ENCODE data around the gene HOXB9. TPM values are rescaled to one million over a fixed set of nuclear protein-coding genes. Genes with fewer than 3 reads are reported as not detected.

Gene HOXB9
- total RNA-seq, 2 experiments from 2014 or later, result not detected

DNA sequence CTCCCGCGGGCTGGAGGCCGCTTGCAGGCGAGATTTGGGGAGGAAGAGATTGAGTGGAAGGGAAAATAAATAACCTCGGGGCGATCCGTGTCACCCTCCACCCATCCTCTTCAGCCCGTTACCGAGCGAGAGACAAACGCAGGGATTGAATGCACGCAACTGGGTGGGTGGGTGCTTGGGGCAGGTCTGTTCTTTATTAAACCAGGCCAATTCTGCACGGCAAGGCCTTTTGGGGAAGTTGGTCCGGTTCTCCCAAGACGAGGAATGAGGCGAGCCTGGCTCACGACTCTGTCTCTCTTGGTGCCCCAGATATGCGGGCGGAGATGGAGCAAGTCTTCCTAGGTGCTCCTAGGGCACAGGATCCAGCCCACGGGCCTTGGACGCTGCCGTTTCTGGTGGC lies 14.9 kb downstream of the HOXB9 start:
- Histone ChIP-seq H3K4me1 (ENCODE audit: insufficient read depth, low read length) (peaks cover 57% of the 10 kb centered on the region), H3K36me3 (ENCODE audit: insufficient read depth, low read length) (no peaks in the 10 kb centered on the region), H3K4me3 (ENCODE audit: low read length) (peak overlapping the region; percentile 71), H3K27ac (ENCODE audit: low read depth in 1 of 2, low read length in 2 of 2) (no peak overlapping the region), H3K27me3 (ENCODE audit: control insufficient read depth in 1 of 2, insufficient read depth in 2 of 2, low read length in 2 of 2) (peaks cover 76 to 80% of the 10 kb centered on the region in 2 experiments), H3K9me3 (ENCODE audit: control insufficient read depth in 1 of 2, insufficient read depth in 1 of 2, low read length in 2 of 2) (peaks cover 0 to 10% of the 10 kb centered on the region in 2 experiments)
- ChIA-PET POLR2A (no interaction called here), CTCF (no interaction called here)
- H3K27ac Mint-ChIP-seq, result no peak overlapping the region
- peak overlapping the region; percentile 89 for H3K4me3 Mint-ChIP-seq
- TF ChIP-seq, protein P1, sequence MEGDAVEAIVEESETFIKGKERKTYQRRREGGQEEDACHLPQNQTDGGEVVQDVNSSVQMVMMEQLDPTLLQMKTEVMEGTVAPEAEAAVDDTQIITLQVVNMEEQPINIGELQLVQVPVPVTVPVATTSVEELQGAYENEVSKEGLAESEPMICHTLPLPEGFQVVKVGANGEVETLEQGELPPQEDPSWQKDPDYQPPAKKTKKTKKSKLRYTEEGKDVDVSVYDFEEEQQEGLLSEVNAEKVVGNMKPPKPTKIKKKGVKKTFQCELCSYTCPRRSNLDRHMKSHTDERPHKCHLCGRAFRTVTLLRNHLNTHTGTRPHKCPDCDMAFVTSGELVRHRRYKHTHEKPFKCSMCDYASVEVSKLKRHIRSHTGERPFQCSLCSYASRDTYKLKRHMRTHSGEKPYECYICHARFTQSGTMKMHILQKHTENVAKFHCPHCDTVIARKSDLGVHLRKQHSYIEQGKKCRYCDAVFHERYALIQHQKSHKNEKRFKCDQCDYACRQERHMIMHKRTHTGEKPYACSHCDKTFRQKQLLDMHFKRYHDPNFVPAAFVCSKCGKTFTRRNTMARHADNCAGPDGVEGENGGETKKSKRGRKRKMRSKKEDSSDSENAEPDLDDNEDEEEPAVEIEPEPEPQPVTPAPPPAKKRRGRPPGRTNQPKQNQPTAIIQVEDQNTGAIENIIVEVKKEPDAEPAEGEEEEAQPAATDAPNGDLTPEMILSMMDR (IDR thresholded peaks at IDR 0.05), result no peak
- H3K9me3 Mint-ChIP-seq, result no peaks in the 10 kb centered on the region
- intact Hi-C loops (cut with DNase I, micrococcal nuclease), result loop anchor here in 1 of 2 experiments (5.0 to 10.0 kb wide), 2 partner anchors 274 to 766 kb away; partner anchors contain the start of gene SCRN2
- DNase-seq (peak in 1 of 14 experiments; percentile 44), ATAC-seq (ENCODE audit: poor library complexity) (no peak)
- no peaks in the 10 kb centered on the region for H3K36me3 Mint-ChIP-seq (ENCODE audit: low read depth)
- H3K27me3 Mint-ChIP-seq, result peaks cover 92% of the 10 kb centered on the region
- H3K4me1 Mint-ChIP-seq (ENCODE audit: low read depth), result peaks cover 52% of the 10 kb centered on the region

DNA sequence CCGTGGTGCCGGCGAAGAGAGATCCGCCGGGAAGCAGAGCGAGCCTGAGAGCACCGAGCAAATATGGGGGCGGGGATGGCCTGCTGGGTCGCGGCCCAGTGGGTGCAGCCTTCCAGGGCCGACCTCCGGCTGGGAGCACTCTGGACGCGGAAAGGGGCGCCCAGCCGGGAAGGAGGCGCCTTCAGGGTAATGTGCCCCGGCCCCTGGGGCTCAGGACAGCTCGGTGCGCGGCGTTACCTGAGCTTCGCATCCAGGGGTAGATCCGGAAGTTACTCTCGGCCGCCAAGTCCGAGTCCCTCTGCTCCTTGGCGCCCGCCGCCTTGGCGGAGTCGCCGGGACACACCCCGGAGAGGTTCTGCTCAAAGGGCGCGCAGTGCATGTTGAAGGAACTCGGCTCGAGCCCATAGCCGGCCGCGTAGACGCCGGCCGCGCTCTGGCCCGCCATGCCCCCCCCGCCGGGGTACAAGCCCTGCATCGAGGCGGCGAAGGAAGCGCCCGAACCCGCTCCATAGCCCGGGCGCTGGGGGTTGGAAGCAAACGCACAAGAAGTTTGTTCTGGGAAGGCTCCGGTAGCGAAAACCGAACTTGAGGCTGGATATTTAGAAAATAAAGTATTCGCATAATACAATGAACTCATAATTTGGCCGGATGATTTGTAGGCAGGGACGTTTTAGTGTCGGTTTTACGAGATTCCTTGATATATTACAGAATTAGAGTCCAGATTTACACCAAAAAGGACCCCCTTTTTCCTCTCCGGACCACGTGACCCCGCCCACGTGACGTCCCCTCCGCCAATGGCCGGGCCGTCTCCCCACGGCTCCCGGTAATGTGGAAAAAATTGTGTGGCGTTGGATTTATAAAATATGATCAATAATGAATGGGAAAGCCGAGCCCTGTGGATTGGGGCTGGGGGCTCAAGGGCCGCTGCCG lies 15.6 kb downstream of the HOXB9 start, which contains the start of gene HOXB7:
TSS of gene HOXB7 (minus strand) at position 736 of the 930 bp plus-strand sequence. CDS start at position 637, 99 bp downstream.
- Histone ChIP-seq H3K4me3 (ENCODE audit: low read length) (peak within 1 kb of the TSS; percentile 71), H3K9me3 (ENCODE audit: control insufficient read depth in 1 of 2, insufficient read depth in 1 of 2, low read length in 2 of 2) (peaks cover 0 to 14% of the 10 kb centered on the region in 2 experiments), H3K4me1 (ENCODE audit: insufficient read depth, low read length) (peaks cover 57% of the 10 kb centered on the region), H3K27me3 (ENCODE audit: control insufficient read depth in 1 of 2, insufficient read depth in 2 of 2, low read length in 2 of 2) (peaks cover 75 to 80% of the 10 kb centered on the region in 2 experiments), H3K36me3 (ENCODE audit: insufficient read depth, low read length) (no peaks in the 10 kb centered on the region), H3K27ac (ENCODE audit: low read depth in 1 of 2, low read length in 2 of 2) (no peak within 1 kb of the TSS)
- DNase-seq, result peak in 7 of 14 experiments; percentile 36 to 70 (median 60)
- Mint-ChIP-seq H3K27me3 (peaks cover 89% of the 10 kb centered on the region), H3K4me1 (ENCODE audit: low read depth) (peaks cover 51% of the 10 kb centered on the region), H3K36me3 (ENCODE audit: low read depth) (no peaks in the 10 kb centered on the region), H3K27ac (no peak within 1 kb of the TSS), H3K4me3 (peak within 1 kb of the TSS; percentile 89), H3K9me3 (no peaks in the 10 kb centered on the region)
- ATAC-seq (ENCODE audit: poor library complexity), result peak; percentile 18
- TF ChIP-seq, protein P1 (IDR thresholded peaks at IDR 0.05), result no peak
- ChIA-PET CTCF (interaction anchor here (0.7 to 4.1 kb wide), 2 partner anchors 8 to 135 kb away, joined by 3 to 20 read pairs; no protein-coding TSS in a partner anchor), POLR2A (interaction anchor here (0.6 to 1.5 kb wide), 3 partner anchors 8 to 24 kb away, joined by 3 to 9 read pairs (median 5); partner anchors contain the start of gene HOXB5)
- intact Hi-C loops (cut with DNase I, micrococcal nuclease), result loop anchor here in 1 of 2 experiments (5.0 to 10.0 kb wide), 2 partner anchors 273 to 766 kb away; partner anchors contain the start of gene SCRN2

DNA sequence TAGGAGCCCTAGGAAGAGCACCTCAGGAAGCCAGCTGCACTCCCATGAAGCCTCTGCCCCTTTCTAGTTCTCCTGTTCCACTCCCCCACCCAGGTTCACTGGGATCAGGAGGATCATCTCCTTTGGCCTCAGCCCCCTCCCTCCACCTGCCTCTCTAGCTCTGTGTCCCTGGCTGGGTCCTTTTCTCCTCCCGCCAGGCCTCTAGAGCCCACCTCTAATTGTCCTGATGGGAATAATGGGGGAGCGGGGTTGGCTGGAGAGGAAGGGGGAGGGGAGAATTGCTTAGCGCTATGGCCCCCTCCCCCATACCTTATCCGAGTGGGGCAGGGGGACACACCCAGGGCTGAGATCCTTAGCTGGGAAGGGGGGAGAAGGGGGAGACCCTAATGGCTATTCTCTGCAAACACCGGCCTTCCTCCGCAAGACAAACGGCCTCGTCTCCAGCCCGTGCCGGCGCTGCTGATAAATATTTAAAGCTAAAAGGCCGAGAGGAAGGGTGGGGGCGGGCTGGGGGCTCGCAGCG lies 16.3 kb downstream of the HOXB9 start:
- ChIA-PET POLR2A (interaction anchor here (0.6 to 1.5 kb wide), 4 partner anchors 9 to 23 kb away, joined by 3 to 9 read pairs (median 4); partner anchors contain the start of gene HOXB5), CTCF (interaction anchor here (0.7 to 4.1 kb wide), 3 partner anchors 9 to 136 kb away, joined by 3 to 20 read pairs (median 3); no protein-coding TSS in a partner anchor)
- Mint-ChIP-seq H3K36me3 (ENCODE audit: low read depth) (no peaks in the 10 kb centered on the region), H3K27ac (no peak overlapping the region), H3K27me3 (peaks cover 89% of the 10 kb centered on the region), H3K4me3 (peak overlapping the region; percentile 89), H3K4me1 (ENCODE audit: low read depth) (peaks cover 48% of the 10 kb centered on the region), H3K9me3 (no peaks in the 10 kb centered on the region)
- Histone ChIP-seq H3K4me1 (ENCODE audit: insufficient read depth, low read length) (peaks cover 51% of the 10 kb centered on the region), H3K27me3 (ENCODE audit: control insufficient read depth in 1 of 2, insufficient read depth in 2 of 2, low read length in 2 of 2) (peaks cover 75 to 80% of the 10 kb centered on the region in 2 experiments), H3K36me3 (ENCODE audit: insufficient read depth, low read length) (no peaks in the 10 kb centered on the region), H3K27ac (ENCODE audit: low read depth in 1 of 2, low read length in 2 of 2) (no peak overlapping the region), H3K4me3 (ENCODE audit: low read length) (peak overlapping the region; percentile 71), H3K9me3 (ENCODE audit: control insufficient read depth in 1 of 2, insufficient read depth in 1 of 2, low read length in 2 of 2) (peaks cover 0 to 14% of the 10 kb centered on the region in 2 experiments)
- DNase-seq (no peak), ATAC-seq (ENCODE audit: poor library complexity) (no peak)
- TF ChIP-seq, protein P1 (IDR thresholded peaks at IDR 0.05), result no peak
- intact Hi-C loops (cut with DNase I, micrococcal nuclease), result loop anchor here in 1 of 2 experiments (5.0 to 10.0 kb wide), 2 partner anchors 273 to 765 kb away; partner anchors contain the start of gene SCRN2

Measured in CD4-positive, alpha-beta T cell (primary cell).